Upper lobe of right lung (tissue), 1 donor: Measurements from ENCODE around the gene POU2AF3. TPM values are rescaled to one million over a fixed set of nuclear protein-coding genes. Genes with fewer than 3 reads are reported as not detected.

Experiments used
- ATAC-seq: fragments of 200-7000 bp; cut with Tn5 transposase; one replicate; pipeline ENCODE4 v1.9.1; 2020; ENCODE audit warnings: mild to moderate bottlenecking, moderate library complexity
- DNase-seq: peaks from one replicate; pipeline ENCODE4 v3.0.0-alpha.2; 2020
- H3K27ac ChIP-seq: fragments of 200-600 bp; one replicate; pipeline ENCODE4 v1.8.0; 2022
- H3K27me3 ChIP-seq: fragments of 200-600 bp; one replicate; pipeline ENCODE4 v1.8.0; 2022; ENCODE audit warnings: mild to moderate bottlenecking
- H3K36me3 ChIP-seq: fragments of 200-600 bp; one replicate; pipeline ENCODE4 v1.8.0; 2022
- H3K4me1 ChIP-seq: fragments of 200-600 bp; one replicate; pipeline ENCODE4 v1.8.0; 2022
- H3K4me3 ChIP-seq: fragments of 200-600 bp; one replicate; pipeline ENCODE4 v1.8.0; 2022; ENCODE audit warnings: mild to moderate bottlenecking
- H3K9me3 ChIP-seq: fragments of 200-600 bp; one replicate; pipeline ENCODE4 v1.8.0; 2022
- CTCF ChIP-seq: fragments of 200-600 bp; IDR thresholded peaks from one replicate; pipeline ENCODE4 v1.8.0; 2022; ENCODE audit warnings: antibody characterized with exemption
- intact Hi-C: fragments of 100-400 bp; cut with DNase I; formaldehyde crosslinking; loops from one replicate; pipeline ENCODE4 v1.11.0; 2022
- total RNA-seq: library from RNA; stranded (reverse); fragmentation: NEBNext Ultra II Directional; extraction: Animal tissue kit (Norgen Biotek cat#: 25700); gene quantifications from one replicate; pipeline ENCODE4 v1.2.1, GENCODE V29; 2021
- donor health status: DM: no; HTN: yes; CAD: no; lungs with severe emphysema.

The POU2AF3 gene
- total RNA-seq, 1 donor from 2014 or later, result 1.8 TPM

- no peak overlapping the region for H3K27ac ChIP-seq
- H3K36me3 ChIP-seq, result no peaks in the 10 kb centered on the region
- no peak overlapping the region for H3K4me3 ChIP-seq
- H3K9me3 ChIP-seq, result no peaks in the 10 kb centered on the region
- ATAC-seq (no peak), DNase-seq (no peak)
- no peaks in the 10 kb centered on the region for H3K27me3 ChIP-seq
- intact Hi-C loops, result no loop called here
- peaks cover 6% of the 10 kb centered on the region for H3K4me1 ChIP-seq
- TF ChIP-seq CTCF, result no peak
Observed at GRCh38 chr11:111339758-111340388, 41.5 kb downstream of the POU2AF3 start.

GRCh38 chr11:111342329-111342728 is 44.0 kb downstream of the POU2AF3 start:
- Histone ChIP-seq H3K4me1 (no peaks in the 10 kb centered on the region), H3K9me3 (no peaks in the 10 kb centered on the region), H3K27me3 (no peaks in the 10 kb centered on the region), H3K27ac (no peak overlapping the region), H3K36me3 (no peaks in the 10 kb centered on the region), H3K4me3 (no peak overlapping the region)
- no peak for ATAC-seq
- intact Hi-C loops, result no loop called here
- no peak for TF ChIP-seq CTCF
- DNase-seq, result no peak

DNA sequence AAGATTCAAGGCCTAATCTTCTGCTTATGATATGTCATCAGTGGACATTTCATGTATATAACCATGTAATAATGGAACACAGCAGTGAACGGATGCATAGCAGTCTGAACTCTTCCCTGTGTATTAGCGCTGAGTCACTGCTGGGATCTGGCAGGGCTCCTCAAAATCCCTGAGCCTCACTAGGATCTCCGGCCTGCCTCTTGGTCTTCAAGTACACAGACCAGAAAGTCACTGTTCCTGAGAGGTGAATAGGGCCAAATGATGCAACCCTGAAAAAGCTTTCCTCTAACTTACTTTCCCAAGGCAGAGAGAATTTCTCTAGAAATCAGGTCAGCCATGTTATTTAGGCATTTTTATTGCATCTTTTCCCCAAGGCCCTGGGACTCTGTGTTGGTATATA is 45.7 kb downstream of the POU2AF3 start:
- Histone ChIP-seq H3K9me3 (no peaks in the 10 kb centered on the region), H3K27me3 (no peaks in the 10 kb centered on the region), H3K4me3 (no peak overlapping the region), H3K36me3 (no peaks in the 10 kb centered on the region), H3K4me1 (no peaks in the 10 kb centered on the region), H3K27ac (no peak overlapping the region)
- intact Hi-C loops, result no loop called here
- ATAC-seq, result peak; percentile 92
- DNase-seq, result no peak
- no peak for TF ChIP-seq CTCF

- no peak for DNase-seq
- Histone ChIP-seq H3K9me3 (no peaks in the 10 kb centered on the region), H3K36me3 (no peaks in the 10 kb centered on the region), H3K4me1 (no peaks in the 10 kb centered on the region), H3K27ac (no peak overlapping the region), H3K27me3 (no peaks in the 10 kb centered on the region), H3K4me3 (no peak overlapping the region)
- intact Hi-C loops, result no loop called here
- ATAC-seq, result no peak
- no peak for TF ChIP-seq CTCF
Observed at GRCh38 chr11:111347002-111347722, 48.8 kb downstream of the POU2AF3 start.

DNA sequence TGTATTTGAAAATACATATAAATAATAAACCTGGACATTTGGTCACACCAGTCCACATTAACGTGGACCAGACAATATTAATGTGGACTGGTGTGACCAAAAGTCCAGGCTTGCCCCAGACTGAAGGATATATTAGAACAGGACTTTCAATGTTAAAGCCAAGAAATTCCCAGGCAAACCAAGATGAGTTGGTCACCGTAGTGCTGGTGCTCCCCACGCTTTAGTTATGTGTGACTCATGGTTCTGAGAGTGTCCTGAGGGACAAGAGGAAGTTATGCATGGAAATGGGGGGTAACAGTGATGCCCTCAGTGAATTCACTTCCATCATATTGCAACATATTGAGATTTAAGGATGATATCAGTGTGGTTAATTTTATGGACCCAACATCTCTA is 49.4 kb downstream of the POU2AF3 start:
- no peaks in the 10 kb centered on the region for H3K36me3 ChIP-seq
- intact Hi-C loops, result no loop called here
- no peak for TF ChIP-seq CTCF
- no peak overlapping the region for H3K27ac ChIP-seq
- no peak for DNase-seq
- ATAC-seq, result no peak
- H3K4me3 ChIP-seq, result no peak overlapping the region
- H3K4me1 ChIP-seq, result no peaks in the 10 kb centered on the region
- no peaks in the 10 kb centered on the region for H3K27me3 ChIP-seq
- H3K9me3 ChIP-seq, result no peaks in the 10 kb centered on the region
